K562 (cell line): ENCODE data around the gene SUSD3. TPM values are rescaled to one million over a fixed set of nuclear protein-coding genes. Genes with fewer than 3 reads are reported as not detected.
A peak's percentile ranks its signal among the peaks of the same experiment; 100 is the strongest.

Source experiments
- CBX1 ChIP-seq: sonication (generic); IDR thresholded peaks from 2 replicates; pipeline ENCODE4 v1.6.1; 2016; ENCODE audit warnings: antibody characterized with exemption, low read depth, mild to moderate bottlenecking
- CHD4 ChIP-seq: fragments of 200-600 bp; sonication (generic); IDR thresholded peaks from 3 replicates; pipeline ENCODE4 v1.6.1; 2012; ENCODE audit warnings: low read depth, mild to moderate bottlenecking, mixed read lengths, low read length, inconsistent platforms; ENCODE audit not compliant: insufficient read depth, insufficient replicate concordance, poor library complexity, severe bottlenecking
- CTCFL ChIP-seq: IDR thresholded peaks from 2 replicates; pipeline ENCODE4 v1.6.1; 2011; ENCODE audit warnings: borderline replicate concordance, low read depth, mild to moderate bottlenecking, moderate library complexity, low read length; ENCODE audit not compliant: insufficient read depth, poor library complexity, severe bottlenecking
- EGR1 ChIP-seq: fragments of 450-650 bp; conservative IDR thresholded peaks from 2 replicates; pipeline ENCODE4 v1.6.1; 2017; ENCODE audit warnings: mild to moderate bottlenecking
- ELF1 ChIP-seq: fragments of 200-800 bp; sonication (Bioruptor generic); IDR thresholded peaks from 2 replicates; pipeline ENCODE4 v1.6.1; 2016; ENCODE audit warnings: missing genetic modification characterization, missing compliant biosample characterization
- ELF4 ChIP-seq: fragments of 450-650 bp; formaldehyde crosslinking; IDR thresholded peaks from 2 replicates; pipeline ENCODE4 v1.4.0; 2022; ENCODE audit warnings: missing genetic modification characterization
- EP400 ChIP-seq: fragments of 450-650 bp; IDR thresholded peaks from 2 replicates; pipeline ENCODE4 v1.6.1; 2017; ENCODE audit warnings: antibody characterized with exemption, mild to moderate bottlenecking, moderate library complexity
- FOXJ2 ChIP-seq: fragments of 200-800 bp; sonication (Bioruptor generic); IDR thresholded peaks from 2 replicates; pipeline ENCODE4 v1.6.1; 2016; ENCODE audit warnings: missing genetic modification characterization, missing compliant biosample characterization
- HDAC2 ChIP-seq: fragments of 450-650 bp; IDR thresholded peaks from 2 replicates; pipeline ENCODE4 v1.6.1; 2016; ENCODE audit warnings: mild to moderate bottlenecking
- HMG20A ChIP-seq: fragments of 450-650 bp; formaldehyde crosslinking; conservative IDR thresholded peaks from 2 replicates; pipeline ENCODE4 v1.4.0; 2020; ENCODE audit warnings: mild to moderate bottlenecking, mixed read lengths
- KAT7 ChIP-seq: sonication (generic); formaldehyde crosslinking; IDR thresholded peaks from 2 replicates; pipeline ENCODE4 v1.8.0; 2022; ENCODE audit warnings: missing genetic modification reagents, mild to moderate bottlenecking, borderline replicate concordance
- KLF6 ChIP-seq: fragments of 250-450 bp; sonication (Bioruptor Pico); IDR thresholded peaks from 2 replicates; pipeline ENCODE4 v1.4.0; 2020; ENCODE audit warnings: mild to moderate bottlenecking, moderate library complexity, borderline replicate concordance
- L3MBTL2 ChIP-seq: fragments of 450-650 bp; IDR thresholded peaks from 2 replicates; pipeline ENCODE4 v1.6.1; 2016; ENCODE audit warnings: mild to moderate bottlenecking, moderate library complexity
- MAX ChIP-seq: sonication (generic); formaldehyde crosslinking; IDR thresholded peaks from 2 replicates; pipeline ENCODE4 v1.9.0; 2022; ENCODE audit warnings: mild to moderate bottlenecking, missing genetic modification reagents
- NCOA4 ChIP-seq: fragments of 450-650 bp; IDR thresholded peaks from 2 replicates; pipeline ENCODE4 v1.6.1; 2018; ENCODE audit warnings: mild to moderate bottlenecking; ENCODE audit not compliant: partially characterized antibody
- NR2C1 ChIP-seq, 2 experiments: fragments of 450-650 bp; IDR thresholded peaks; 2 replicates each; pipeline ENCODE4 v1.6.1; 2017; ENCODE audit warnings: mild to moderate bottlenecking in 2 of 2, antibody characterized with exemption in 1 of 2, inconsistent platforms in 1 of 2, missing compliant biosample characterization in 1 of 2, missing genetic modification characterization in 1 of 2
- POU5F1 ChIP-seq: fragments of 150-350 bp; IDR thresholded peaks from 2 replicates; pipeline ENCODE4 v1.6.1; 2014; ENCODE audit warnings: borderline replicate concordance, low read length, low read depth, mild to moderate bottlenecking; ENCODE audit not compliant: partially characterized antibody
- RBFOX2 ChIP-seq: fragments of 200-400 bp; formaldehyde crosslinking; IDR thresholded peaks from 2 replicates; pipeline ENCODE4 v1.6.1; 2017; ENCODE audit warnings: low read depth, mild to moderate bottlenecking, low read length, moderate library complexity
- SMAD3 ChIP-seq: fragments of 450-650 bp; formaldehyde crosslinking; conservative IDR thresholded peaks from 2 replicates; pipeline ENCODE4 v1.4.0; 2020; ENCODE audit warnings: mild to moderate bottlenecking
- SMARCA5 ChIP-seq: fragments of 450-650 bp; IDR thresholded peaks from 2 replicates; pipeline ENCODE4 v1.6.1; 2016
- SPI1 ChIP-seq: IDR thresholded peaks from 2 replicates; pipeline ENCODE4 v1.6.1; 2011; ENCODE audit warnings: low read depth, low read length, control low read depth, borderline replicate concordance
- TARDBP ChIP-seq: fragments of 450-650 bp; IDR thresholded peaks from 2 replicates; pipeline ENCODE4 v1.6.1; 2016
- TRIM28 ChIP-seq: fragments of 450-650 bp; IDR thresholded peaks from 2 replicates; pipeline ENCODE4 v1.6.1; 2017
- ZBTB5 ChIP-seq: fragments of 450-650 bp; IDR thresholded peaks from 2 replicates; pipeline ENCODE4 v1.6.1; 2017; ENCODE audit warnings: antibody characterized with exemption
- ZNF449 ChIP-seq: fragments of 250-450 bp; sonication (Bioruptor Pico); IDR thresholded peaks from 2 replicates; pipeline ENCODE4 v1.8.0; 2022; ENCODE audit warnings: moderate library complexity, mild to moderate bottlenecking, inconsistent platforms
- ZNF586 ChIP-seq: fragments of 450-650 bp; formaldehyde crosslinking; conservative IDR thresholded peaks from 2 replicates; pipeline ENCODE4 v1.4.0; 2020; ENCODE audit warnings: mild to moderate bottlenecking, moderate library complexity
- polyA plus RNA-seq, 8 experiments: library from polyadenylated mRNA; depleted of rRNA in 4 of 8; stranded (reverse) in 5 of 8; unstranded in 3 of 8; fragments of >200 nt; fragmentation: Nextera tagmentation in 2 of 8; fragmentation: Illumina TruSeq in 1 of 8; extraction: Ambion mirVana in 2 of 8; extraction: Trizol in 1 of 8; gene quantifications; 2 replicates each; pipeline versions ENCODE4 v1.2.1 to v1.2.3, GENCODE V29; 2011 to 2014; ENCODE audit warnings: inconsistent platforms in 1 of 8, missing spikeins in 1 of 8
- total RNA-seq, 7 experiments: library from RNA; depleted of rRNA in 6 of 7; stranded (reverse); fragments of >200 nt in 6 of 7; fragmentation: Illumina TruSeq in 2 of 7; extraction: Trizol in 2 of 7; gene quantifications; 2 replicates each; pipeline versions ENCODE4 v1.2.1 to v1.2.3, GENCODE V29; 2011 to 2021; ENCODE audit warnings: low replicate concordance in 1 of 7

Gene SUSD3
- total and polyA plus RNA-seq, 9 of the 15 experiments (the other 6 are each of a cell fraction or from before 2014, with no cell fraction given), result 1.3 to 21.7 (median 11.4) TPM

GRCh38 chr9:93061260-93061751, 2.8 kb downstream of the SUSD3 start (continued):
- TF ChIP-seq HDAC2 (0 out of 2 replicates have a peak, but pooled peaks have one; percentile 38), ELF1 (no peak), FOXJ2 (tag) (no peak), TARDBP (no peak), SMAD3 (CRISPR knock-in tag) (no peak), CBX1 (peak; percentile 85), NR2C1 (IDR thresholded peaks at IDR 0.05) (no peak), NR2C1 (tag; IDR thresholded peaks at IDR 0.05) (no peak), MAX (CRISPR knock-in tag) (no peak), SPI1 (no peak), HMG20A (CRISPR knock-in tag) (no peak), ZNF586 (no peak), CHD4 (peak; percentile 90), EGR1 (no peak), RBFOX2 (no peak), ZNF449 (CRISPR knock-in tag) (no peak), CTCFL (no peak), L3MBTL2 (no peak), SMARCA5 (peak; percentile 90; the same call in 1 of the 2 replicates), KLF6 (CRISPR knock-in tag) (no peak), ZBTB5 (no peak), EP400 (no peak), NCOA4 (no peak), POU5F1 (no peak), ELF4 (CRISPR knock-in tag) (no peak), KAT7 (0 out of 2 replicates have a peak, but pooled peaks have one; percentile 51), TRIM28 (no peak)
